HepG2 (cell line): ENCODE data around the gene CHCHD6. TPM values are rescaled to one million over a fixed set of nuclear protein-coding genes. Genes with fewer than 3 reads are reported as not detected.

Experiments
- ATAC-seq: fragments of 200-7000 bp; cut with Tn5 transposase; 3 replicates; pipeline ENCODE4 v1.9.1; 2020; ENCODE audit warnings: mild to moderate bottlenecking, moderate library complexity
- BruUV-seq: library from RNA; stranded (reverse); fragments of 400-500 nt; replicated peaks from 2 replicates; lab custom pipeline; 2021; lab: Mats Ljungman, UMichigan
- CTCF ChIA-PET: fragments of 300-600 bp; formaldehyde crosslinking; extraction: SDS; loops from one replicate; lab custom pipeline; 2021; ENCODE audit warnings: low total read pairs, inconsistent platforms, low intra/inter-chr PET ratio; lab: Yijun Ruan, JAX
- POLR2A ChIA-PET: fragments of 350-600 bp; sonication (Branson Sonifier 250); formaldehyde crosslinking; loops from one replicate; lab custom pipeline; 2020; ENCODE audit warnings: antibody characterized with exemption, inconsistent platforms; lab: Yijun Ruan, JAX
- DNase-seq: peaks from one replicate; pipeline ENCODE4 v3.0.0-alpha.2; 2015; ENCODE audit warnings: low spot score
- FAIRE-seq: peaks from 3 replicates; lab custom pipeline; 2011; peaks lifted over from hg19 to GRCh38; lab: Jason Lieb, UNC
- H2AFZ ChIP-seq: one replicate; pipeline ENCODE4 v1.6.1; 2011; ENCODE audit warnings: low read length, inconsistent platforms
- H3K27ac ChIP-seq: fragments of 300-600 bp; 3 replicates; pipeline ENCODE4 v1.8.0; 2011; ENCODE audit warnings: mixed run types, mild to moderate bottlenecking, mixed read lengths, low read length, inconsistent platforms; ENCODE audit not compliant: insufficient read depth; ENCODE audit errors: extremely low read length
- H3K27me3 ChIP-seq, 2 experiments: fragments of 200-600 bp in 1 of 2; 2 replicates in 1 of 2; 3 replicates in 1 of 2; pipeline versions ENCODE4 v1.6.0 to v1.8.0; 2011; ENCODE audit warnings: low read length in 2 of 2, mild to moderate bottlenecking in 2 of 2, moderate library complexity in 2 of 2, inconsistent platforms in 1 of 2; ENCODE audit not compliant: insufficient read depth in 2 of 2, control insufficient read depth in 1 of 2
- H3K36me3 ChIP-seq, 2 experiments: fragments of 200-600 bp in 1 of 2; replicated peaks in 1 of 2; 2 replicates in 1 of 2; 3 replicates in 1 of 2; pipeline versions ENCODE4 v1.5.1 to v1.8.0; 2011; ENCODE audit warnings: low read length in 2 of 2, inconsistent platforms in 1 of 2; ENCODE audit not compliant: insufficient read depth in 2 of 2, control insufficient read depth in 1 of 2
- H3K4me1 ChIP-seq: 2 replicates; pipeline ENCODE4 v1.5.1; 2012; ENCODE audit warnings: low read length, inconsistent platforms; ENCODE audit not compliant: insufficient read depth
- H3K4me2 ChIP-seq: 2 replicates; pipeline ENCODE4 v1.6.0; 2011; ENCODE audit warnings: low read depth, low read length, inconsistent platforms
- H3K4me3 ChIP-seq, 3 experiments: fragments of 200-600 bp in 1 of 3; sonication (generic), shearing (Covaris generic) in 1 of 3; replicated peaks in 1 of 3; 2 replicates each; pipeline ENCODE4 v1.5.1; 2011 to 2016; ENCODE audit warnings: low read length in 3 of 3, inconsistent platforms in 2 of 3, low read depth in 2 of 3, mild to moderate bottlenecking in 2 of 3, control low read depth in 1 of 3, mixed read lengths in 1 of 3; ENCODE audit not compliant: insufficient read depth in 1 of 3
- H3K79me2 ChIP-seq: one replicate; pipeline ENCODE4 v1.6.1; 2011; ENCODE audit warnings: low read length, inconsistent platforms; ENCODE audit not compliant: insufficient read depth
- H3K9ac ChIP-seq: 2 replicates; pipeline ENCODE4 v1.6.0; 2011; ENCODE audit warnings: mild to moderate bottlenecking, low read depth, low read length, inconsistent platforms; ENCODE audit not compliant: insufficient read depth
- H3K9me3 ChIP-seq: 2 replicates; pipeline ENCODE4 v1.5.1; 2012; ENCODE audit warnings: mild to moderate bottlenecking, low read length
- H4K20me1 ChIP-seq: 2 replicates; pipeline ENCODE4 v1.6.0; 2011; ENCODE audit warnings: inconsistent platforms, mild to moderate bottlenecking, low read length, moderate library complexity; ENCODE audit not compliant: insufficient read depth
- HNRNPL ChIP-seq: fragments of 200-400 bp; formaldehyde crosslinking; IDR thresholded peaks from 2 replicates; pipeline ENCODE4 v1.6.1; 2017; ENCODE audit warnings: mild to moderate bottlenecking, low read depth, low read length
- KAT2B ChIP-seq: fragments of 150-350 bp; IDR thresholded peaks from 2 replicates; pipeline ENCODE4 v1.6.1; 2014; ENCODE audit warnings: low read depth, low read length, borderline replicate concordance
- KLF13 ChIP-seq: sonication (generic); formaldehyde crosslinking; IDR thresholded peaks from 2 replicates; pipeline ENCODE4 v1.4.0; 2020; ENCODE audit warnings: mild to moderate bottlenecking, missing genetic modification reagents
- MBD4 ChIP-seq: IDR thresholded peaks from 2 replicates; pipeline ENCODE4 v1.6.1; 2012; ENCODE audit warnings: low read length, inconsistent platforms, borderline replicate concordance
- REPIN1 ChIP-seq: sonication (generic); formaldehyde crosslinking; IDR thresholded peaks from 2 replicates; pipeline ENCODE4 v1.8.0; 2022; ENCODE audit warnings: missing genetic modification reagents, low read depth, mild to moderate bottlenecking, borderline replicate concordance
- SP5 ChIP-seq: IDR thresholded peaks from 2 replicates; pipeline ENCODE4 v1.6.1; 2016; ENCODE audit warnings: low read depth, borderline replicate concordance
- ZFP1 ChIP-seq: IDR thresholded peaks from 2 replicates; pipeline ENCODE4 v1.6.1; 2016
- ZKSCAN8 ChIP-seq: IDR thresholded peaks from 2 replicates; pipeline ENCODE4 v1.6.1; 2016; ENCODE audit warnings: borderline replicate concordance, missing genetic modification reagents, missing compliant biosample characterization
- ZNF333 ChIP-seq: sonication (generic); formaldehyde crosslinking; IDR thresholded peaks from 2 replicates; pipeline ENCODE4 v1.4.0; 2020; ENCODE audit warnings: mild to moderate bottlenecking, missing genetic modification reagents, borderline replicate concordance
- ZNF446 ChIP-seq: sonication (generic); formaldehyde crosslinking; IDR thresholded peaks from 2 replicates; pipeline ENCODE4 v1.5.0; 2020; ENCODE audit warnings: mild to moderate bottlenecking, missing genetic modification reagents
- ZNF576 ChIP-seq: sonication (generic); formaldehyde crosslinking; IDR thresholded peaks from 2 replicates; pipeline ENCODE4 v1.4.0; 2020; ENCODE audit warnings: mild to moderate bottlenecking, missing genetic modification reagents
- ZNF780A ChIP-seq: sonication (generic); formaldehyde crosslinking; IDR thresholded peaks from 2 replicates; pipeline ENCODE4 v1.8.0; 2022; ENCODE audit warnings: mild to moderate bottlenecking, missing genetic modification reagents, moderate library complexity
- WGBS: methylation state at CpG from one replicate; pipeline ENCODE4 v1.1.6; 2017; ENCODE audit warnings: low lambda C conversion rate; 5-methylcytosine and 5-hydroxymethylcytosine counted together
- in situ Hi-C: cut with HindIII; loops from 2 replicates; pipeline ENCODE4 v1.10.0; 2017; ENCODE audit warnings: low pct_unique_long_range_greater_than_20kb; ENCODE audit not compliant: extremely low pct_ligation_motif_present
- intact Hi-C: fragments of 100-400 bp; cut with micrococcal nuclease; formaldehyde crosslinking; loops from one replicate; pipeline ENCODE4 v1.10.0; 2022; ENCODE audit not compliant: unreplicated experiment
- polyA plus RNA-seq, 8 experiments: library from polyadenylated mRNA; depleted of rRNA in 3 of 8; stranded (reverse) in 7 of 8; unstranded in 1 of 8; fragments of >200 nt; fragmentation: Illumina TruSeq in 4 of 8; extraction: Trizol in 4 of 8; gene quantifications; 2 replicates each; pipeline versions ENCODE4 v1.2.1 to v1.2.3, GENCODE V29; 2011 to 2016; ENCODE audit warnings: low read depth in 4 of 8, missing spikeins in 1 of 8, mixed read lengths in 1 of 8; ENCODE audit not compliant: insufficient read depth in 1 of 8
- total RNA-seq, 5 experiments: library from RNA; depleted of rRNA; stranded (reverse); fragments of >200 nt; fragmentation: Illumina TruSeq; extraction: Trizol; gene quantifications; 2 replicates each; pipeline ENCODE4 v1.2.3, GENCODE V29; 2016; ENCODE audit warnings: low read depth in 1 of 5

CHCHD6 gene
- total and polyA plus RNA-seq, 2 of the 13 experiments (the other 11 are each of a cell fraction or from before 2014, with no cell fraction given) = 20.3 to 20.8 TPM

DNA sequence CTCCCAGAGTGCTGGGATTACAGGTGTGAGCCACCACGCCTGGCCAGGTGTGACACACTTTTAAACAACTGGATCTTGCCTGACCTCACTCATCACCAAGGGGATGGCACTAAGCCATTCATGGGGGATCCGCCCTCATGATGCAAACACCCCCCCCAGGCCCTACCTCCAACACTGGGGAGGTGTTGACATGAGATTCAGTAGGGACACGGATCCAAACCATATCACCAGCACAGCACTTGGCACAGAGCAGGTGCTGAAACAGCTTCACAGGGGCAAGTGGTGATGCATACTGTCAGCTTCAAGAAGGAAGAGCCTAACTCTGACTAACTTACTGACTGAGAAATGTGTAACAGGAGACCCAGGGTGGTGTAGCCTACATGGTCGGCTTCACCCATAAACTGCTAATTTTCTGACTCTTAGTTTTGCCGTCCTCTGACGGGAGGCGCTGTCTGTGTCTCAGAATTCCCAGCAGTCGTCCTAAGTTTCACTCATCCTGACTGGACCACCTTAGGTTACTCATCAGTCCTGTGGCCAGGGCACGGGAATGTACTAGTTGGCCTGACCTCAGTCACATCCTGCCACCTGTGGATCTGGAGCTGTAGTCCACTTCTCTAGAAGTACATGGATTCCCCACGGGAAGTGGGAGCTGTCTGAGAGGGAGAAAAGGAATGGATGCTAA lies 197.0 kb downstream of the CHCHD6 start:
- H3K36me3 ChIP-seq = no peaks in the 10 kb centered on the region; a peak in 1 of 5 replicates
- 93% methylated on average over 9 of the region's 10 CpGs for WGBS
- no peaks in the 10 kb centered on the region for H4K20me1 ChIP-seq
- H3K27me3 ChIP-seq = no peaks in the 10 kb centered on the region
- no peaks in the 10 kb centered on the region for H3K4me1 ChIP-seq
- H3K9me3 ChIP-seq = no peaks in the 10 kb centered on the region
- no peak overlapping the region for H3K27ac ChIP-seq
- H3K79me2 ChIP-seq = no peaks in the 10 kb centered on the region
- FAIRE-seq = no peak
- H3K4me3 ChIP-seq = no peak overlapping the region
- no peak overlapping the region for H3K9ac ChIP-seq
- intact Hi-C loops = no loop called here
- H2AFZ ChIP-seq = no peak overlapping the region
- no peak for ATAC-seq
- no peak for DNase-seq
- no peak for TF ChIP-seq KAT2B
- TF ChIP-seq ZNF576 (CRISPR knock-in tag) = no peak
- no peak for TF ChIP-seq REPIN1 (CRISPR knock-in tag)
- no peak for TF ChIP-seq ZNF446 (CRISPR knock-in tag)
- no peak for TF ChIP-seq MBD4
- no peak for TF ChIP-seq ZNF780A (CRISPR knock-in tag)
- no peak for TF ChIP-seq SP5 (CRISPR knock-in tag)
- no peak for TF ChIP-seq ZNF333 (CRISPR knock-in tag)
- no peak for TF ChIP-seq ZKSCAN8 (CRISPR knock-in tag)
- TF ChIP-seq HNRNPL = no peak
- no peak for TF ChIP-seq ZFP1 (CRISPR knock-in tag)
- no peak for TF ChIP-seq KLF13 (CRISPR knock-in tag)
- ChIA-PET CTCF (no interaction called here), POLR2A (no interaction called here)
- in situ Hi-C loops = no loop called here
- no TSS peak for BruUV-seq
- H3K4me2 ChIP-seq = no peak overlapping the region
